Panc1 (cell line): Measurements from ENCODE around the gene ISCU. TPM values are rescaled to one million over a fixed set of nuclear protein-coding genes. Genes with fewer than 3 reads are reported as not detected.
"Not testable (repeated sequence)": the region's sequence is repeated elsewhere in the genome, so short reads cannot be mapped to it uniquely, and the experiment has no call there.

ENCODE experiments used
- ATAC-seq: fragments of 200-7000 bp; cut with Tn5 transposase; 2 replicates; pipeline ENCODE4 v1.9.1; 2020; ENCODE audit warnings: mild to moderate bottlenecking, moderate library complexity
- BruUV-seq: library from RNA; stranded (reverse); fragments of 400-500 nt; replicated peaks from 2 replicates; lab custom pipeline; 2021; lab: Mats Ljungman, UMichigan
- CTCF ChIA-PET: fragments of 300-600 bp; sonication (Branson Sonifier 250); formaldehyde crosslinking; loops from one replicate; lab custom pipeline; 2022; ENCODE audit warnings: antibody characterized with exemption; lab: Charles Lee
- POLR2A ChIA-PET: fragments of 300-600 bp; sonication (Branson Sonifier 250); formaldehyde crosslinking; loops from one replicate; lab custom pipeline; 2022; ENCODE audit warnings: antibody characterized with exemption; lab: Charles Lee
- DNase-seq: peaks from one replicate; pipeline ENCODE4 v3.0.0-alpha.2; 2010; ENCODE audit warnings: low read depth, low spot score
- H3K27ac ChIP-seq: 2 replicates; pipeline ENCODE4 v1.5.1; 2011; ENCODE audit warnings: mild to moderate bottlenecking, low read length, inconsistent platforms
- H3K27me3 ChIP-seq: fragments of 200-500 bp; sonication (Bioruptor generic); 2 replicates; pipeline ENCODE4 v1.6.0; 2014; ENCODE audit warnings: low read length, inconsistent platforms; ENCODE audit not compliant: control insufficient read depth, insufficient read depth
- H3K36me3 ChIP-seq: fragments of 200-500 bp; sonication (Bioruptor generic); 2 replicates; pipeline ENCODE4 v1.5.1; 2014; ENCODE audit warnings: inconsistent platforms, mild to moderate bottlenecking, low read length, moderate library complexity; ENCODE audit not compliant: control insufficient read depth, insufficient read depth
- H3K4me1 ChIP-seq: 2 replicates; pipeline ENCODE4 v1.5.1; 2011; ENCODE audit warnings: inconsistent platforms, mild to moderate bottlenecking, low read length, moderate library complexity; ENCODE audit not compliant: control insufficient read depth, insufficient read depth
- H3K4me3 ChIP-seq, 2 experiments: 2 replicates each; pipeline ENCODE4 v1.5.1; 2011 to 2012; ENCODE audit warnings: low read depth in 2 of 2, low read length in 2 of 2, mild to moderate bottlenecking in 2 of 2, inconsistent platforms in 1 of 2, moderate library complexity in 1 of 2
- H3K9me3 ChIP-seq: fragments of 200-500 bp; sonication (Bioruptor generic); 2 replicates; pipeline ENCODE4 v1.5.1; 2014; ENCODE audit warnings: low read depth, mild to moderate bottlenecking, inconsistent platforms, low read length, moderate library complexity; ENCODE audit not compliant: control insufficient read depth, insufficient read depth
- POLR2AphosphoS5 ChIP-seq: IDR thresholded peaks from 2 replicates; pipeline ENCODE4 v1.6.1; 2012; ENCODE audit warnings: mild to moderate bottlenecking, low read depth, low read length, moderate library complexity
- SIN3A ChIP-seq: IDR thresholded peaks from 2 replicates; pipeline ENCODE4 v1.6.1; 2012; ENCODE audit warnings: low read depth, mild to moderate bottlenecking, low read length, moderate library complexity, borderline replicate concordance; ENCODE audit not compliant: insufficient read depth
- TCF7L2 ChIP-seq: IDR thresholded peaks from 2 replicates; pipeline ENCODE4 v1.6.1; 2011; ENCODE audit warnings: mild to moderate bottlenecking, low read depth, low read length, inconsistent platforms
- in situ Hi-C: cut with HindIII; loops from 2 replicates; pipeline ENCODE4 v1.10.0; 2016; ENCODE audit warnings: low sequenced_read_pairs, low pct_unique_long_range_greater_than_20kb
- intact Hi-C: fragments of 100-400 bp; cut with micrococcal nuclease; formaldehyde crosslinking; loops from one replicate; pipeline ENCODE4 v1.10.0; 2022; ENCODE audit not compliant: unreplicated experiment
- total RNA-seq: library from RNA; stranded (reverse); gene quantifications from one replicate; pipeline ENCODE4 v1.2.1, GENCODE V29; 2021; ENCODE audit not compliant: unreplicated experiment
- TF ChIP-seq, protein P1 (sequence below): fragments of 450-650 bp; IDR thresholded peaks from 2 replicates; pipeline ENCODE4 v1.5.1; 2017; ENCODE audit warnings: mild to moderate bottlenecking
- TF ChIP-seq, protein P2 (sequence below), 2 experiments: IDR thresholded peaks; 2 replicates each; pipeline ENCODE4 v1.6.1; 2011 to 2012; ENCODE audit warnings: low read depth in 2 of 2, control low read depth in 1 of 2, low read length in 1 of 2, mild to moderate bottlenecking in 1 of 2, moderate library complexity in 1 of 2; ENCODE audit not compliant: insufficient read depth in 1 of 2

ISCU gene
- total RNA-seq, 1 experiment from 2014 or later, result 66.1 TPM

DNA sequence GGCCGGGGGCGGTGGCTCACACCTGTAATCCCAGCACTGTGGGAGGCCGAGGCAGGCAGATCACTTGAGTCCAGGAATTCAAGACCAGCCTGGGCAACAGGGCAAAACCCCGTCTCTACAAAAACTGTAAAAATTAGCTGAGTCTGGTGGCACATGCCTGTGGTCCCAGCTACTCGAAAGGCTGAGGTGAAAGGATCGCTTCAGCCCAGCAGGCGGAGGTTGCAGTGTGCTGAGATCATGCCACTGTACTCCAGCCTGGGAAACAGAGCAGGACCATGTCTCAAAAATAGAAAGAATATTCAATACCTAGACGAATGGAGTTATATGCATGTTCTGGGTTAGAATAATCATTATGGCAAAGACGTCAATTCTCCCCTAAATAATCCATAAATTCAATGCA, 7.0 kb upstream of the ISCU start:
- BruUV-seq, CTCF ChIA-PET, in situ Hi-C loops, POLR2A ChIA-PET, ATAC-seq, DNase-seq, intact Hi-C loops, H3K27me3 ChIP-seq, H3K27ac ChIP-seq, H3K36me3 ChIP-seq, H3K4me3 ChIP-seq, H3K9me3 ChIP-seq: not testable (repeated sequence)
- peaks cover 19% of the 10 kb centered on the region for H3K4me1 ChIP-seq

DNA sequence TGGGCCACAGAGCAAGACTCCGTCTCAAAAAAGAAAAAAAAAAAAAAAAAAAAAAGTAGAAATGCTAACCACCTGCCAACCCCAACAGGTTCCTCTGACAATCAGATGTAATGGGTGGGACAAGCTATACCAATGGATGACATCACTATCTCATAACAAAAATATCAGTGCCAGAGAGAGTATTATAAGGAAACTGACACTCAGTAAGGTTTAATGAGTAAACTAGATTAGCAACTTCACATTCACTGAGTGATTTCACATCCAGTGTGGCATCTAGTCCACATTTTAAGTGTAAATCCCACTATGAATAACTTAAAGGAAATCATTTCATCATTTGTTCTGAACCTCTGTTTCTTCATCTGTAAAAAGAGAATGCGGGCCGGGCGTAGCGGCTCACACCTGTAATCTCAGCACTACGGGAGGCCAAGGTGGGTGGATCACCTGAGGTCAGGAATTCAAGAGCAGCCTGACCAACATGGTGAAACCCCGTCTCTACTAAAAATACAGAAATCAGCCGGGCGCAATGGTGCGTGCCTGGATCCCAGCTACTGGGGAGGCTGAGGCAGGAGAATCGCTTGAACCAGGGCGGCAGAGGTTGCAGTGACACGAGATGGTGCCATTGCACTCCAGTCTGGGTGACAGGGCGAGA, 3.3 kb upstream of the ISCU start:
- POLR2A ChIA-PET, result interaction anchor here (0.6 kb wide), 1 partner anchor 41 kb away, joined by 4 read pairs; no protein-coding TSS in a partner anchor
- DNase-seq, result no peak
- CTCF ChIA-PET, result no interaction called here

More for the DNA sequence above, 3.3 kb upstream of the ISCU start:
- intact Hi-C loops, result no loop called here
- peak overlapping the region; percentile 100 for H3K4me3 ChIP-seq
- no peak overlapping the region for H3K27ac ChIP-seq
- no peak for ATAC-seq
- TF ChIP-seq, protein P1, sequence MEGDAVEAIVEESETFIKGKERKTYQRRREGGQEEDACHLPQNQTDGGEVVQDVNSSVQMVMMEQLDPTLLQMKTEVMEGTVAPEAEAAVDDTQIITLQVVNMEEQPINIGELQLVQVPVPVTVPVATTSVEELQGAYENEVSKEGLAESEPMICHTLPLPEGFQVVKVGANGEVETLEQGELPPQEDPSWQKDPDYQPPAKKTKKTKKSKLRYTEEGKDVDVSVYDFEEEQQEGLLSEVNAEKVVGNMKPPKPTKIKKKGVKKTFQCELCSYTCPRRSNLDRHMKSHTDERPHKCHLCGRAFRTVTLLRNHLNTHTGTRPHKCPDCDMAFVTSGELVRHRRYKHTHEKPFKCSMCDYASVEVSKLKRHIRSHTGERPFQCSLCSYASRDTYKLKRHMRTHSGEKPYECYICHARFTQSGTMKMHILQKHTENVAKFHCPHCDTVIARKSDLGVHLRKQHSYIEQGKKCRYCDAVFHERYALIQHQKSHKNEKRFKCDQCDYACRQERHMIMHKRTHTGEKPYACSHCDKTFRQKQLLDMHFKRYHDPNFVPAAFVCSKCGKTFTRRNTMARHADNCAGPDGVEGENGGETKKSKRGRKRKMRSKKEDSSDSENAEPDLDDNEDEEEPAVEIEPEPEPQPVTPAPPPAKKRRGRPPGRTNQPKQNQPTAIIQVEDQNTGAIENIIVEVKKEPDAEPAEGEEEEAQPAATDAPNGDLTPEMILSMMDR, result no peak
- TF ChIP-seq, protein P2, sequence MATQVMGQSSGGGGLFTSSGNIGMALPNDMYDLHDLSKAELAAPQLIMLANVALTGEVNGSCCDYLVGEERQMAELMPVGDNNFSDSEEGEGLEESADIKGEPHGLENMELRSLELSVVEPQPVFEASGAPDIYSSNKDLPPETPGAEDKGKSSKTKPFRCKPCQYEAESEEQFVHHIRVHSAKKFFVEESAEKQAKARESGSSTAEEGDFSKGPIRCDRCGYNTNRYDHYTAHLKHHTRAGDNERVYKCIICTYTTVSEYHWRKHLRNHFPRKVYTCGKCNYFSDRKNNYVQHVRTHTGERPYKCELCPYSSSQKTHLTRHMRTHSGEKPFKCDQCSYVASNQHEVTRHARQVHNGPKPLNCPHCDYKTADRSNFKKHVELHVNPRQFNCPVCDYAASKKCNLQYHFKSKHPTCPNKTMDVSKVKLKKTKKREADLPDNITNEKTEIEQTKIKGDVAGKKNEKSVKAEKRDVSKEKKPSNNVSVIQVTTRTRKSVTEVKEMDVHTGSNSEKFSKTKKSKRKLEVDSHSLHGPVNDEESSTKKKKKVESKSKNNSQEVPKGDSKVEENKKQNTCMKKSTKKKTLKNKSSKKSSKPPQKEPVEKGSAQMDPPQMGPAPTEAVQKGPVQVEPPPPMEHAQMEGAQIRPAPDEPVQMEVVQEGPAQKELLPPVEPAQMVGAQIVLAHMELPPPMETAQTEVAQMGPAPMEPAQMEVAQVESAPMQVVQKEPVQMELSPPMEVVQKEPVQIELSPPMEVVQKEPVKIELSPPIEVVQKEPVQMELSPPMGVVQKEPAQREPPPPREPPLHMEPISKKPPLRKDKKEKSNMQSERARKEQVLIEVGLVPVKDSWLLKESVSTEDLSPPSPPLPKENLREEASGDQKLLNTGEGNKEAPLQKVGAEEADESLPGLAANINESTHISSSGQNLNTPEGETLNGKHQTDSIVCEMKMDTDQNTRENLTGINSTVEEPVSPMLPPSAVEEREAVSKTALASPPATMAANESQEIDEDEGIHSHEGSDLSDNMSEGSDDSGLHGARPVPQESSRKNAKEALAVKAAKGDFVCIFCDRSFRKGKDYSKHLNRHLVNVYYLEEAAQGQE (IDR thresholded peaks at IDR 0.05; ENCODE audit: insufficient read depth in 1 of 2, low read depth in 2 of 2, low read length in 1 of 2), result no peak
- TF ChIP-seq SIN3A (no peak), POLR2AphosphoS5 (no peak), TCF7L2 (no peak)
- H3K9me3 ChIP-seq, result no peaks in the 10 kb centered on the region
- H3K27me3 ChIP-seq, result no peaks in the 10 kb centered on the region
- BruUV-seq, result no TSS peak
- H3K36me3 ChIP-seq, result peaks cover 12% of the 10 kb centered on the region
- peaks cover 29% of the 10 kb centered on the region for H3K4me1 ChIP-seq
- in situ Hi-C loops, result no loop called here
